Measurements from ENCODE around the gene ZNF12. TPM values are rescaled to one million over a fixed set of nuclear protein-coding genes. Genes with fewer than 3 reads are reported as not detected.
"Not testable (repeated sequence)": the region's sequence is repeated elsewhere in the genome, so short reads cannot be mapped to it uniquely, and the experiment has no call there.

ZNF12 gene
- total RNA-seq, 2 experiments from 2014 or later, result 24.9 to 25.7 TPM

DNA sequence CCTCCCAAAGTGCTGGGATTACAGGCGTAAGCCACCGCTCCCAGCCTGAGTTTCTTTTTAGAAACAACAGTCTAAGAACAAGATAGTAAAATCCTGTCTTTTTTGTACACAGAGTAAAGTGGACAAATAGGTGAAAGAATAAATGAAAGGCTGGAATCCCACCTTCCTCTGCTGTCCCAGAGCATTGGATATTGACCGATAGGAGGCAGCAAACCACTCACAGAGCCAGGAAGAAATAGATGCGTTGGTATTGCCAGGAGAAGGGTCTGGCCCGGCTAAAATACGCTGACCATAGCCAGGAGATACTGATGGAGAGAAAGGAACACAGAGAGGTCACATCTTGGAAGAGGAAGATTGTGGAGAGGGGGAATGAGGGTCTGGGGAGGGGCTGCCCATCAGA lies 11.4 kb upstream of the ZNF12 start:
- POLR2A ChIA-PET, result no interaction called here

DNA sequence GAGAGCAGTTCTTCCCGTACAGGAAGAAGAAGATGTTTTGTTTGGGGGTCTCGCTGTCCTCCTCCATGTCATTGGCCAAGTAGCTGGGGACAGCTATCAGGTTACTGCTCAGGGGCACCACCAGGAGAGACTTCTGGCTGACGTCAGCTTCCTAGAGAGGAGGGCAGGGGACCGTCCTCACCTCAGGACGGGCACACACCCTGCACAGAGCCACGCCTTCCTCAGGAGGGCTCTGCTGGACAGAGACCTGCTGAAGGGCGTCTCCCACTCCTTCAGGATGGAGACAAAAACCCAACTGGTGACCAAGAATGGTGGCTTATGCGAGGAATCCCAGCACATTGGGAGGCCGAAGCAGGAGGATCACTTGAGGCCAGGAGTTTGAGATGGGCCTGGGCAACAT lies 9.2 kb upstream of the ZNF12 start:
- H3K9me3 Mint-ChIP-seq, H3K4me1 Mint-ChIP-seq: not testable (repeated sequence)

More for the DNA sequence above, 11.4 kb upstream of the ZNF12 start:
- H3K27ac Mint-ChIP-seq, result no peak overlapping the region
- H3K4me3 Mint-ChIP-seq, result no peak overlapping the region
- H3K9me3 Mint-ChIP-seq, result peaks cover 3% of the 10 kb centered on the region
- H3K4me1 Mint-ChIP-seq, result peaks cover 8% of the 10 kb centered on the region
- peaks cover 14% of the 10 kb centered on the region for H3K27me3 Mint-ChIP-seq
- CTCF ChIA-PET, result no interaction called here
- H3K36me3 Mint-ChIP-seq (ENCODE audit: low read depth), result no peaks in the 10 kb centered on the region
- no peak for DNase-seq

DNA sequence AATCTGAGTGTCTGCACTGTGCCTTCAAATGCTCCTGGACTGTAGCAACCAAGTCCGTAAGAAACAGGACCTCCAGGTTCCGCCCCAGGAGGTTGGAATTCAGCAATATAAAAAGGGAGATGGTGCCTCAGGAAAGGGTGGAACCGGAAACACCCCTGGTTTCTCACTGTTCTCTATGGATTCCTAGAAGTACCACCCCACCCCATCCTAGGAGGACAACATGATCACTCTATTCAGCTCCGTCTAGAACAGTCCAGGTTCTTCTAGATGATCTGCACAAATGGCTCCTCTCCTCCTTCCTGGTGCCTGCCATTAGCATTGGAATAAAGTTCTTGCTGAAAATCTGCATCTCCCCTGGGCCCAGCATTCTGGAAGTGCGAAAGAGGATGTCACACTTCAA lies 7.6 kb upstream of the ZNF12 start:
- peaks cover 12% of the 10 kb centered on the region for H3K27me3 Mint-ChIP-seq
- peaks cover 3% of the 10 kb centered on the region for H3K9me3 Mint-ChIP-seq
- ChIA-PET POLR2A (no interaction called here), CTCF (no interaction called here)
- no peak overlapping the region for H3K4me3 Mint-ChIP-seq
- no peaks in the 10 kb centered on the region for H3K36me3 Mint-ChIP-seq (ENCODE audit: low read depth)
- no peak for DNase-seq
- peaks cover 8% of the 10 kb centered on the region for H3K4me1 Mint-ChIP-seq
- no peak overlapping the region for H3K27ac Mint-ChIP-seq

More for the DNA sequence above, 9.2 kb upstream of the ZNF12 start:
- H3K27ac Mint-ChIP-seq; POLR2A ChIA-PET; DNase-seq; H3K36me3 Mint-ChIP-seq (ENCODE audit: low read depth); H3K4me3 Mint-ChIP-seq: not testable (repeated sequence)
- CTCF ChIA-PET, result interaction anchor here (0.7 kb wide), 1 partner anchor 10 kb away, joined by 3 read pairs; no protein-coding TSS in a partner anchor
- H3K27me3 Mint-ChIP-seq, result peaks cover 12% of the 10 kb centered on the region

DNA sequence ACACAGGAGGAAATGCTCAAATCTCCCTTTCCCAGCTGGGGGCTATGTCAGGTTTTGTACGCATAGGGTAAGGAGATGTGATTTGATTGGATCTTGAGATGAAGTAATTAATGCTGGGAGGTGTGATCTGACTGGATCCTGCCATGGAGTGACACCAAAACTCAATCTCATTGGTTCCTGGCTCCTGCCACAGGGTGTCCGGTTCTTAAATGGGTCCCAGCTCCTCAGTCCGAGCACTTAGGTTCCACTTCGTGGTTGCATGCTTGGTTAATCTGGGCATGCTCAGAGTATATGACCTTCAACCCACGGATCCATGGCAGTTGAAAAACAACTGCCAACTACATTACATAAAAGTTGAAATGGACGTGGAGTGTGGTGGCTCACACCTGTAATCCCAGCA lies 3.1 kb upstream of the ZNF12 start:
- Mint-ChIP-seq H3K27ac (no peak overlapping the region), H3K4me1 (peaks cover 20% of the 10 kb centered on the region), H3K27me3 (no peaks in the 10 kb centered on the region), H3K4me3 (no peak overlapping the region), H3K36me3 (ENCODE audit: low read depth) (peaks cover 17% of the 10 kb centered on the region), H3K9me3 (peaks cover 10% of the 10 kb centered on the region)
- ChIA-PET POLR2A (no interaction called here), CTCF (no interaction called here)
- no peak for DNase-seq

DNA sequence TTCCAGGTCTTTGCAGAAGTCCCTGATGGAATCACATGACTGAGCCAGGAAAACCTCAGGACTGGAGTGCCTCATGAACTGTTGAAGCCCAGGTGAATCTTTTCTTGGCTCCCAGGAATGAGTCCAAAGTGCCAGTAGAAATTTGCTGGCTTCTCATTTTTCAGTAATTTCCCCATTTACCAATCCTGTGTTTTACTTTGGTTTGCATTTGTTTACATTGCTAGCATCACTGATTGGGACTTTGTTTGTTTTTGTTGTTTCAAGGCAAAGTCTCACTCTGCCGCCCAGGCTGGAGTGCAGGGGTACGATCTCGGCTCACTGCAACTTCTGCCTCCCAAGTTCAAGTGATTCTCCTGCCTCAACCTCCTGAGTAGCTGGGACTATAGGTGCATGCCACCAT lies 1.6 kb upstream of the ZNF12 start:
- H3K36me3 Mint-ChIP-seq (ENCODE audit: low read depth), result peaks cover 30% of the 10 kb centered on the region
- H3K4me1 Mint-ChIP-seq, result peaks cover 27% of the 10 kb centered on the region
- H3K27ac Mint-ChIP-seq, result no peak overlapping the region
- H3K27me3 Mint-ChIP-seq, result no peaks in the 10 kb centered on the region
- POLR2A ChIA-PET, result no interaction called here
- peaks cover 17% of the 10 kb centered on the region for H3K9me3 Mint-ChIP-seq
- no peak overlapping the region for H3K4me3 Mint-ChIP-seq
- DNase-seq, result no peak
- CTCF ChIA-PET, result no interaction called here

DNA sequence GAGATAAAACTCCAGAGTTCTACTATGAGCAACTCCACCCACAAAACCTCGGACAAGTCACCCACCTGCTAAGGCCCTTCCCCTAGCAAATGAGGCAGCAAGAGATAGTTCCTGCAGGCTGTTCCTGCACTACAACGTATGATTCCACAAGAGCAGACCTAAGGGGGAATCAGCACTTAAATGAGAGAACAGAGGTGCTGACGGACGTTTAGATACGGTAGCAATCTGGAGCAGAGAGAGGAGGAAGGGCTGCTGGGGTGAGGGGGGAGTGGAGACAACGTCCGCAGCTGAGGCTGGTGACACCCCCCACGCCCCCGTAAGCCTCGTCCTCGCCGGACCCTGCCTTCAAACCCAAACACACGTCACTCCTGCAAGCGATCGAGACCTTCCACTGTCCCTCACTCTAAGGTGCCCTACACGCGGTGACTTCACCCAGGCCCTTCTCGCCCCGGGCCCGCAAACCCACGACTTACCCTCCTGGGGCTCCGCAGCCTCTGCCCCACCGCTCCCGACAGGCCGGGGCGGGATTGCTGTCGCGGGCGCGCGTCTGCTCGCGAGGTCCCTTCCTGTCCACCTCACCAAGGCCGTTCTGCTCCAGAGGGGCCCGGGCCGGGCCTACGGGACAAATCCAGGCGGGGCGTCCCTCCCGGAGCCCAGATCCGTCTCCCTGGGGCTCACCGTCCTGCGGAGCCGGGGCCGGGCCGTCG lies 635 bp downstream of the ZNF12 start:
- peaks cover 32% of the 10 kb centered on the region for H3K9me3 Mint-ChIP-seq
- no peaks in the 10 kb centered on the region for H3K27me3 Mint-ChIP-seq
- ChIA-PET CTCF (no interaction called here), POLR2A (no interaction called here)
- peaks cover 38% of the 10 kb centered on the region for H3K4me1 Mint-ChIP-seq
- peaks cover 49% of the 10 kb centered on the region for H3K36me3 Mint-ChIP-seq (ENCODE audit: low read depth)
- peak overlapping the region; percentile 85 for H3K4me3 Mint-ChIP-seq
- DNase-seq, result peak; percentile 27
- peak overlapping the region; percentile 90 for H3K27ac Mint-ChIP-seq

DNA sequence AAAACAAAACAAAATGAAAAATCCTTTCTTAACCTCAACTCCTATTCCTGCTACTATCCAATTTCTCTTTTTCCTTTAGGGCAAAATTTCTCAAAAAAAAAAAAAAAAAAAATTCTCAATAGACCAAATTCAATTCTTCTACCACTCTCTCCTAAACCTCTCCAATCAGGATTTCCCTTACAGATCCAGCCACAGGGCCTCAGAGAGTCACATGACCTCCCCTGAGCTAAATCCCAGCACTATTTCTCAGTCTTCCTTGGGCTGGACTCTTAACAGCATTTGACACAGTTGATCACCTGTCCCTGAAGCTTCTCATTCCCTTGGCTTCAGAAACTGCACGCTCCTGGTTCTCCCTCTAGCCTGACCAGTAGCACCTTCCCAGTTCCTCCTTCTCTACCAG lies 4.9 kb downstream of the ZNF12 start:
- ChIA-PET POLR2A (no interaction called here), CTCF (interaction anchor here (0.6 kb wide), 2 partner anchors 225 to 530 kb away, joined by 3 read pairs; no protein-coding TSS in a partner anchor)
- H3K36me3 Mint-ChIP-seq (ENCODE audit: low read depth), result peaks cover 55% of the 10 kb centered on the region

DNA sequence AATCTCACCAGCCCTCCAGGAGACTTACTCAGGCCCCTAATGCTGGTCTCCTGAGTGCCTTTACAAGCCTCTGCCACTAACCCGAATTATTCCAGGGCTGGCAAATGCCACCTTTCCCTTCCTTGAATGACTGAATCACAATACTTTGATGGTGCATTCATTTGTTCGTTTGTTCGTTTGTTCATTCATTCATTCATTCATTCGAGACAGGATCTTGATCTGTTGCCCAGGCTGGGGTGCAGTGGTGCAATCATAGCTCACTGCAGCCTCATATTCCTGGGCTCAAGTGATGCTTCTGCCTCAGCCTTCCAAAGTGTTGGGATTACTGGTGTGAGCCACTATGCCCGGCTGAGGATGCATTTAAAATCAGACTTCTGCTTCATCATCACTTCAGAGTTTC lies 6.0 kb downstream of the ZNF12 start:
- no peak overlapping the region for H3K4me3 Mint-ChIP-seq
- H3K27ac Mint-ChIP-seq, result no peak overlapping the region
- no peak for DNase-seq
- peaks cover 48% of the 10 kb centered on the region for H3K9me3 Mint-ChIP-seq
- ChIA-PET CTCF (no interaction called here), POLR2A (no interaction called here)
- no peaks in the 10 kb centered on the region for H3K27me3 Mint-ChIP-seq
- H3K36me3 Mint-ChIP-seq (ENCODE audit: low read depth), result peaks cover 51% of the 10 kb centered on the region
- peaks cover 33% of the 10 kb centered on the region for H3K4me1 Mint-ChIP-seq

More for the DNA sequence above, 4.9 kb downstream of the ZNF12 start:
- Mint-ChIP-seq H3K9me3 (peaks cover 48% of the 10 kb centered on the region), H3K27ac (no peak overlapping the region), H3K4me1 (peaks cover 35% of the 10 kb centered on the region), H3K4me3 (no peak overlapping the region), H3K27me3 (no peaks in the 10 kb centered on the region)
- no peak for DNase-seq

DNA sequence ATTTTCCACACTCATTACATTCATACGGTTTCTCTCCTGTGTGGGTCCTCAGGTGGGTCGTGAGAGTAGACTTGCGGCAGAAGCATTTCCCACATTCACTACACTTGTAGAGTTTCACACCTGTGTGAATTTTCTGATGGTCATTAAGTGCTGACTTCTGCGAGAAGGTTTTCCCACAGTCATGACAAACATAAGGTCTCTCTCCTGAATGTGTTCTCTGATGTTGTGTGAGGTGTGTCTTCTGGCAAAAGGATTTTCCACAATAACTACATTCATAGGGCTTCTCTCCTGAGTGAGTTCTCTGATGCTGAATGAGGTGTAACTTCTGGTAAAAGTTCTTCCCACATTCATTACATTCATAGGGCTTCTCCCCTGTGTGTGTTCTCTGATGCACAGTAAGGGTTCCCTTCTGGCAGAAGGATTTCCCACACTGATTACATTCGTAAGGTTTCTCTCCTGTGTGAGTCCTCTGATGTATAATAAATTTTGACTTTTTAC lies 15.1 kb downstream of the ZNF12 start:
- no peak overlapping the region for H3K27ac Mint-ChIP-seq
- DNase-seq, result no peak
- H3K27me3 Mint-ChIP-seq, result no peaks in the 10 kb centered on the region
- peaks cover 60% of the 10 kb centered on the region for H3K9me3 Mint-ChIP-seq
- CTCF ChIA-PET, result no interaction called here
- POLR2A ChIA-PET, result no interaction called here
- H3K4me1 Mint-ChIP-seq, result no peaks in the 10 kb centered on the region
- H3K36me3 Mint-ChIP-seq (ENCODE audit: low read depth), result peaks cover 38% of the 10 kb centered on the region
- no peak overlapping the region for H3K4me3 Mint-ChIP-seq

DNA sequence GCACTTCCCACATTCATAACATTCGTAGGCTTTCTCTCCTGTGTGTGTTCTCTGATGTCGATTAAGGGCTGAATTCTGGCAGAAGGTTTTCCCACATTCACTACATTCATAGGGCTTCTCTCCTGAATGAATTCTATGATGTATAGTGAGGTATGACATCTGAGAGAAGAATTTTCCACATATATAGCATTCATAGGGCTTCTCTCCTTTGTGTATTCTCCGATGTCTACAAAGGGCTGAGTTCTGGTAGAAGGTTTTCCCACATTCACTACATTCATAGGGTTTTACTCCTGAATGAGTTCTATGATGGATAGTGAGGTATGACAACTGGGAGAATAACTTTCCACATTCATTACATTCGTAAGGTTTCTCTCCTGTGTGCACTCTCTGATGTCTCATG lies 15.6 kb downstream of the ZNF12 start:
- Mint-ChIP-seq H3K27me3 (no peaks in the 10 kb centered on the region), H3K36me3 (ENCODE audit: low read depth) (peaks cover 44% of the 10 kb centered on the region), H3K27ac (no peak overlapping the region), H3K4me3 (no peak overlapping the region), H3K4me1 (no peaks in the 10 kb centered on the region), H3K9me3 (peaks cover 65% of the 10 kb centered on the region)
- CTCF ChIA-PET, result no interaction called here
- POLR2A ChIA-PET, result no interaction called here
- no peak for DNase-seq

DNA sequence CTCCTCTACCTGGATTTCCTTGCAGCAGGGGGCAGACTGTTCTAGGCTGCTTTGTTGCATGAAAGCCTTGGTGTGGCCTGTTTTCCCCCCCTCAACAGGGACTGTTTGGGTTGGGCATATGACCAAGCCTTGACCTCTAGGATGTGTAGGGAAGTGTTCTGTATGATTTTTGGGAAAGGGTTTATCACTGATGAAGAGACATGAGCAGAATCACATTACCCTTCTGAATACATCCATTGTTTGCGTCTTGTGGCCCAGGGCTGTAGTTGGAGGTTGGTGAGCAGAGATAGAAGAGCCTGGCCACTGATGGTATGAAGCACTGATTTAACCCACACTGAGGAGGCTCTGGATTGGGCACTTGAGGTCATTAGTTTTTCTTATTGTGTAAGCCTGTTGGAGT lies 26.6 kb downstream of the ZNF12 start:
- Mint-ChIP-seq H3K4me1 (no peaks in the 10 kb centered on the region), H3K36me3 (ENCODE audit: low read depth) (peaks cover 39% of the 10 kb centered on the region), H3K4me3 (no peak overlapping the region), H3K27ac (no peak overlapping the region), H3K9me3 (peaks cover 75% of the 10 kb centered on the region), H3K27me3 (no peaks in the 10 kb centered on the region)
- no peak for DNase-seq
- CTCF ChIA-PET, result no interaction called here
- POLR2A ChIA-PET, result no interaction called here

DNA sequence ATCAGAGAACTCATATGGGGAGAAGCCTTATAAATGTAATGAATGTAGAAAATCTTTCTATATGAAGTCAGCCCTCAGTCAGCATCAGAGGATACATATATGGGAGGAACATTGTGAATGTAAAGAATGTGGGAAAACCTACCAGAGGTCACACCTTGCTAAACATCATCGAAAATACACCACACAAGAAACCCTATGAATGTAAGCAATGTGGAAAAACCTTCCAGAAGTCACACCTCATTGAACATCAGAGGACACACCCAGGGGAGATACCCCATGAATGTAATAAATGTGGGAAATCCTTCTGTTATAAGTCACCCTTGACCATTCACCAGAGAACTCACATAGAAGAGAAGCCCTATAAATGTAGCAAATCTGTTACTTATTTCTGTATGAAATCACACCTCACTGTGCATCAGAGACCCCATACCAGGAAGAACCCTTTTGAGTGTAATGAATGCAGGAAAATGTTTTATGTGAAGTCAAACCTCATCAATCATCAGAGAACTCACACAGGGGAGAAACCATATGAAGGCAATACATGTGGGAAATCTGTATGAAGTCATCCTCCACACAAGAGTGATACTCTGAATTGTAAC lies 30.8 kb downstream of the ZNF12 start:
- Mint-ChIP-seq H3K36me3 (ENCODE audit: low read depth) (peaks cover 30% of the 10 kb centered on the region), H3K4me1 (no peaks in the 10 kb centered on the region), H3K9me3 (peaks cover 68% of the 10 kb centered on the region), H3K27ac (no peak overlapping the region), H3K27me3 (no peaks in the 10 kb centered on the region), H3K4me3 (no peak overlapping the region)
- no peak for DNase-seq
- ChIA-PET POLR2A (no interaction called here), CTCF (interaction anchor here (0.7 kb wide), 1 partner anchor 30 kb away, joined by 3 read pairs; no protein-coding TSS in a partner anchor)

DNA sequence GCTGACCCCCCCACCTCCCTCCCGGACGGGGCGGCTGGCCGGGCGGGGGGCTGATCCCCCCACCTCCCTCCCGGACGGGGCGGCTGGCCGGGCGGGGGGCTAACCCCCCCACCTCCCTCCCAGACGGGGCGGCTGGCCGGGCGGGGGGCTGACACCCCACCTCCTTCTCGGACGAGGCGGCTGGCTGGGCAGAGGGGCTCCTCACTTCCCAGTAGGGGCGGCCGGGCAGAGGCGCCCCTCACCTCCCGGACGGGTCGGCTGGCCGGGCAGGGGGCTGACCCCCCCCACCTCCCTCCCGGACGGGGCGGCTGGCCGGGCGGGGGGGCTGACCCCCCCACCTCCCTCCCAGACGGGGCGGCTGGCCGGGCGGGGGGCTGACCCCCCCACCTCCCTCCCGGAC lies 35.9 kb downstream of the ZNF12 start:
- DNase-seq, CTCF ChIA-PET, H3K27ac Mint-ChIP-seq, POLR2A ChIA-PET, H3K4me3 Mint-ChIP-seq, H3K4me1 Mint-ChIP-seq, H3K27me3 Mint-ChIP-seq: not testable (repeated sequence)
- H3K36me3 Mint-ChIP-seq (ENCODE audit: low read depth), result peaks cover 23% of the 10 kb centered on the region
- peaks cover 42% of the 10 kb centered on the region for H3K9me3 Mint-ChIP-seq
